HepG2 (cell line): ENCODE results near the gene DENND4B. TPM values are rescaled to one million over a fixed set of nuclear protein-coding genes. Genes with fewer than 3 reads are reported as not detected.
A peak's percentile ranks its signal among the peaks of the same experiment; 100 is the strongest.

Source experiments
- ATAC-seq: fragments of 200-7000 bp; cut with Tn5 transposase; 3 replicates; pipeline ENCODE4 v1.9.1; 2020; ENCODE audit warnings: mild to moderate bottlenecking, moderate library complexity
- BruUV-seq: library from RNA; stranded (reverse); fragments of 400-500 nt; replicated peaks from 2 replicates; lab custom pipeline; 2021; lab: Mats Ljungman, UMichigan
- CTCF ChIA-PET: fragments of 300-600 bp; formaldehyde crosslinking; extraction: SDS; loops from one replicate; lab custom pipeline; 2021; ENCODE audit warnings: low total read pairs, inconsistent platforms, low intra/inter-chr PET ratio; lab: Yijun Ruan, JAX
- POLR2A ChIA-PET: fragments of 350-600 bp; sonication (Branson Sonifier 250); formaldehyde crosslinking; loops from one replicate; lab custom pipeline; 2020; ENCODE audit warnings: antibody characterized with exemption, inconsistent platforms; lab: Yijun Ruan, JAX
- DNase-seq: peaks from one replicate; pipeline ENCODE4 v3.0.0-alpha.2; 2015; ENCODE audit warnings: low spot score
- FAIRE-seq: peaks from 3 replicates; lab custom pipeline; 2011; peaks lifted over from hg19 to GRCh38; lab: Jason Lieb, UNC
- H2AFZ ChIP-seq: one replicate; pipeline ENCODE4 v1.6.1; 2011; ENCODE audit warnings: low read length, inconsistent platforms
- H3K27ac ChIP-seq: fragments of 300-600 bp; 3 replicates; pipeline ENCODE4 v1.8.0; 2011; ENCODE audit warnings: mixed run types, mild to moderate bottlenecking, mixed read lengths, low read length, inconsistent platforms; ENCODE audit not compliant: insufficient read depth; ENCODE audit errors: extremely low read length
- H3K27me3 ChIP-seq, 2 experiments: fragments of 200-600 bp in 1 of 2; 2 replicates in 1 of 2; 3 replicates in 1 of 2; pipeline versions ENCODE4 v1.6.0 to v1.8.0; 2011; ENCODE audit warnings: low read length in 2 of 2, mild to moderate bottlenecking in 2 of 2, moderate library complexity in 2 of 2, inconsistent platforms in 1 of 2; ENCODE audit not compliant: insufficient read depth in 2 of 2, control insufficient read depth in 1 of 2
- H3K36me3 ChIP-seq, 2 experiments: fragments of 200-600 bp in 1 of 2; replicated peaks in 1 of 2; 2 replicates in 1 of 2; 3 replicates in 1 of 2; pipeline versions ENCODE4 v1.5.1 to v1.8.0; 2011; ENCODE audit warnings: low read length in 2 of 2, inconsistent platforms in 1 of 2; ENCODE audit not compliant: insufficient read depth in 2 of 2, control insufficient read depth in 1 of 2
- H3K4me1 ChIP-seq: 2 replicates; pipeline ENCODE4 v1.5.1; 2012; ENCODE audit warnings: low read length, inconsistent platforms; ENCODE audit not compliant: insufficient read depth
- H3K4me2 ChIP-seq: 2 replicates; pipeline ENCODE4 v1.6.0; 2011; ENCODE audit warnings: low read depth, low read length, inconsistent platforms
- H3K4me3 ChIP-seq, 3 experiments: fragments of 200-600 bp in 1 of 3; sonication (generic), shearing (Covaris generic) in 1 of 3; replicated peaks in 1 of 3; 2 replicates each; pipeline ENCODE4 v1.5.1; 2011 to 2016; ENCODE audit warnings: low read length in 3 of 3, inconsistent platforms in 2 of 3, low read depth in 2 of 3, mild to moderate bottlenecking in 2 of 3, control low read depth in 1 of 3, mixed read lengths in 1 of 3; ENCODE audit not compliant: insufficient read depth in 1 of 3
- H3K79me2 ChIP-seq: one replicate; pipeline ENCODE4 v1.6.1; 2011; ENCODE audit warnings: low read length, inconsistent platforms; ENCODE audit not compliant: insufficient read depth
- H3K9ac ChIP-seq: 2 replicates; pipeline ENCODE4 v1.6.0; 2011; ENCODE audit warnings: mild to moderate bottlenecking, low read depth, low read length, inconsistent platforms; ENCODE audit not compliant: insufficient read depth
- H3K9me3 ChIP-seq: 2 replicates; pipeline ENCODE4 v1.5.1; 2012; ENCODE audit warnings: mild to moderate bottlenecking, low read length
- H4K20me1 ChIP-seq: 2 replicates; pipeline ENCODE4 v1.6.0; 2011; ENCODE audit warnings: inconsistent platforms, mild to moderate bottlenecking, low read length, moderate library complexity; ENCODE audit not compliant: insufficient read depth
- ATF2 ChIP-seq: sonication (generic); formaldehyde crosslinking; IDR thresholded peaks from 2 replicates; pipeline ENCODE4 v1.4.0; 2020; ENCODE audit warnings: missing genetic modification reagents
- GLI4 ChIP-seq: sonication (generic); formaldehyde crosslinking; IDR thresholded peaks from 2 replicates; pipeline ENCODE4 v1.5.1; 2020; ENCODE audit warnings: missing genetic modification reagents, mild to moderate bottlenecking, moderate library complexity, borderline replicate concordance
- HDAC1 ChIP-seq: sonication (generic); formaldehyde crosslinking; IDR thresholded peaks from 2 replicates; pipeline ENCODE4 v1.5.1; 2020; ENCODE audit warnings: mild to moderate bottlenecking, missing genetic modification reagents
- HMGA1 ChIP-seq: sonication (generic); formaldehyde crosslinking; conservative IDR thresholded peaks from 2 replicates; pipeline ENCODE4 v1.4.0; 2020; ENCODE audit warnings: missing genetic modification reagents
- HOXA7 ChIP-seq: sonication (generic); formaldehyde crosslinking; IDR thresholded peaks from 2 replicates; pipeline ENCODE4 v1.8.1; 2022; ENCODE audit warnings: mild to moderate bottlenecking, missing genetic modification reagents, moderate library complexity
- ISL2 ChIP-seq: sonication (generic); formaldehyde crosslinking; IDR thresholded peaks from 2 replicates; pipeline ENCODE4 v1.5.0; 2020; ENCODE audit warnings: missing genetic modification reagents
- JARID2 ChIP-seq: sonication (generic); formaldehyde crosslinking; IDR thresholded peaks from 2 replicates; pipeline ENCODE4 v1.8.1; 2023; ENCODE audit warnings: missing genetic modification reagents, inconsistent platforms; ENCODE audit not compliant: insufficient replicate concordance
- MBNL3 ChIP-seq: fragments of 250-450 bp; sonication (Bioruptor Pico); conservative IDR thresholded peaks from 2 replicates; pipeline ENCODE4 v1.8.0; 2022; ENCODE audit warnings: mild to moderate bottlenecking, inconsistent platforms
- NCOA2 ChIP-seq: sonication (generic); formaldehyde crosslinking; IDR thresholded peaks from 2 replicates; pipeline ENCODE4 v1.8.0; 2022; ENCODE audit warnings: inconsistent platforms
- SIX1 ChIP-seq: sonication (generic); formaldehyde crosslinking; IDR thresholded peaks from 2 replicates; pipeline ENCODE4 v1.4.0; 2020; ENCODE audit warnings: missing genetic modification reagents, borderline replicate concordance
- STAG1 ChIP-seq: sonication (generic); formaldehyde crosslinking; IDR thresholded peaks from 2 replicates; pipeline ENCODE4 v1.4.0; 2020; ENCODE audit warnings: missing genetic modification reagents
- YEATS4 ChIP-seq: sonication (generic); formaldehyde crosslinking; IDR thresholded peaks from 2 replicates; pipeline ENCODE4 v1.4.0; 2020; ENCODE audit warnings: missing genetic modification reagents, borderline replicate concordance
- ZBTB39 ChIP-seq: sonication (generic); formaldehyde crosslinking; IDR thresholded peaks from 2 replicates; pipeline ENCODE4 v1.5.0; 2020; ENCODE audit warnings: missing genetic modification reagents
- ZMYM2 ChIP-seq: sonication (generic); formaldehyde crosslinking; IDR thresholded peaks from 2 replicates; pipeline ENCODE4 v1.8.0; 2022; ENCODE audit warnings: mild to moderate bottlenecking, missing genetic modification reagents
- ZNF414 ChIP-seq: sonication (generic); formaldehyde crosslinking; IDR thresholded peaks from 2 replicates; pipeline ENCODE4 v1.5.0; 2020; ENCODE audit warnings: missing genetic modification reagents
- ZNF557 ChIP-seq: sonication (generic); formaldehyde crosslinking; IDR thresholded peaks from 2 replicates; pipeline ENCODE4 v1.4.0; 2020; ENCODE audit warnings: missing genetic modification reagents
- ZNF713 ChIP-seq: sonication (generic); formaldehyde crosslinking; IDR thresholded peaks from 2 replicates; pipeline ENCODE4 v1.4.0; 2020; ENCODE audit warnings: mild to moderate bottlenecking, missing genetic modification reagents
- ZNF775 ChIP-seq: sonication (generic); formaldehyde crosslinking; IDR thresholded peaks from 2 replicates; pipeline ENCODE4 v1.4.0; 2020; ENCODE audit warnings: missing genetic modification reagents, mild to moderate bottlenecking, moderate library complexity, borderline replicate concordance
- WGBS: methylation state at CpG from one replicate; pipeline ENCODE4 v1.1.6; 2017; ENCODE audit warnings: low lambda C conversion rate; 5-methylcytosine and 5-hydroxymethylcytosine counted together
- in situ Hi-C: cut with HindIII; loops from 2 replicates; pipeline ENCODE4 v1.10.0; 2017; ENCODE audit warnings: low pct_unique_long_range_greater_than_20kb; ENCODE audit not compliant: extremely low pct_ligation_motif_present
- intact Hi-C: fragments of 100-400 bp; cut with micrococcal nuclease; formaldehyde crosslinking; loops from one replicate; pipeline ENCODE4 v1.10.0; 2022; ENCODE audit not compliant: unreplicated experiment
- polyA plus RNA-seq, 8 experiments: library from polyadenylated mRNA; depleted of rRNA in 3 of 8; stranded (reverse) in 7 of 8; unstranded in 1 of 8; fragments of >200 nt; fragmentation: Illumina TruSeq in 4 of 8; extraction: Trizol in 4 of 8; gene quantifications; 2 replicates each; pipeline versions ENCODE4 v1.2.1 to v1.2.3, GENCODE V29; 2011 to 2016; ENCODE audit warnings: low read depth in 4 of 8, missing spikeins in 1 of 8, mixed read lengths in 1 of 8; ENCODE audit not compliant: insufficient read depth in 1 of 8
- total RNA-seq, 5 experiments: library from RNA; depleted of rRNA; stranded (reverse); fragments of >200 nt; fragmentation: Illumina TruSeq; extraction: Trizol; gene quantifications; 2 replicates each; pipeline ENCODE4 v1.2.3, GENCODE V29; 2016; ENCODE audit warnings: low read depth in 1 of 5

Gene DENND4B
- total and polyA plus RNA-seq, 2 of the 13 experiments (the other 11 are each of a cell fraction or from before 2014, with no cell fraction given): 15.1 to 20.3 TPM

GRCh38 chr1:153985941-153986761 is 39.6 kb upstream of the DENND4B start, which contains the start of gene RAB13 (continued):
- no peak for TF ChIP-seq ATF2
- 0 out of 2 replicates have a peak, but pooled peaks have one; percentile 4 for TF ChIP-seq HDAC1 (CRISPR knock-in tag)
- TF ChIP-seq ISL2 (CRISPR knock-in tag): peak; percentile 45; the same call in 1 of the 2 replicates
- no peak for TF ChIP-seq GLI4 (CRISPR knock-in tag)
- no peak for TF ChIP-seq MBNL3 (CRISPR knock-in tag)
- TF ChIP-seq STAG1 (CRISPR knock-in tag): no peak
- peak; percentile 50 for TF ChIP-seq YEATS4 (CRISPR knock-in tag)

GRCh38 chr1:153985341-153985912 is 38.9 kb upstream of the DENND4B start:
- DNase-seq: no peak
- Histone ChIP-seq H4K20me1 (no peaks in the 10 kb centered on the region), H3K36me3 (no peaks in the 10 kb centered on the region; a peak in 1 of 5 replicates), H3K4me2 (peak overlapping the region; percentile 97), H3K27me3 (no peaks in the 10 kb centered on the region; a peak in 1 of 5 replicates), H3K27ac (peak overlapping the region; percentile 46), H3K4me1 (peaks cover 19% of the 10 kb centered on the region), H3K79me2 (peaks cover 7% of the 10 kb centered on the region), H3K9ac (peak overlapping the region; percentile 83), H2AFZ (peak overlapping the region; percentile 56), H3K4me3 (peak overlapping the region; percentile 79 to 93 (median 89)), H3K9me3 (no peaks in the 10 kb centered on the region)
- 12% methylated on average over 7 of the region's 7 CpGs for WGBS
- intact Hi-C loops (loop anchor here (5.0 kb wide), 1 partner anchor 308 kb away; the partner anchor contains the start of gene NPR1), in situ Hi-C loops (loop anchor here (5.0 to 10.0 kb wide), 2 partner anchors 188 to 301 kb away; no protein-coding TSS in a partner anchor)
- CTCF ChIA-PET: interaction anchor here (1.8 to 2.9 kb wide), 2 partner anchors 164 to 188 kb away, joined by 21 to 35 read pairs; no protein-coding TSS in a partner anchor
- POLR2A ChIA-PET: interaction anchor here (0.8 to 7.5 kb wide), 10 partner anchors 8 to 258 kb away, joined by 3 to 92 read pairs (median 7); partner anchors contain the start of genes CREB3L4, CRTC2, DENND4B and INTS3
- no peak for FAIRE-seq
- no peak for ATAC-seq
- BruUV-seq: TSS peak; percentile 35
- TF ChIP-seq ZNF557 (no peak), ZNF414 (CRISPR knock-in tag) (0 out of 2 replicates have a peak, but pooled peaks have one; percentile 33), JARID2 (CRISPR knock-in tag) (no peak), ZNF775 (no peak), HMGA1 (no peak), ZMYM2 (no peak), SIX1 (CRISPR knock-in tag) (no peak), ZNF713 (CRISPR knock-in tag) (no peak), HOXA7 (CRISPR knock-in tag) (no peak), ZBTB39 (CRISPR knock-in tag) (no peak), NCOA2 (CRISPR knock-in tag) (no peak)
